Measurements from ENCODE around the gene PRODH2.
"Not testable (repeated sequence)": the region's sequence is repeated elsewhere in the genome, so short reads cannot be mapped to it uniquely, and the experiment has no call there.

PRODH2 gene

DNA sequence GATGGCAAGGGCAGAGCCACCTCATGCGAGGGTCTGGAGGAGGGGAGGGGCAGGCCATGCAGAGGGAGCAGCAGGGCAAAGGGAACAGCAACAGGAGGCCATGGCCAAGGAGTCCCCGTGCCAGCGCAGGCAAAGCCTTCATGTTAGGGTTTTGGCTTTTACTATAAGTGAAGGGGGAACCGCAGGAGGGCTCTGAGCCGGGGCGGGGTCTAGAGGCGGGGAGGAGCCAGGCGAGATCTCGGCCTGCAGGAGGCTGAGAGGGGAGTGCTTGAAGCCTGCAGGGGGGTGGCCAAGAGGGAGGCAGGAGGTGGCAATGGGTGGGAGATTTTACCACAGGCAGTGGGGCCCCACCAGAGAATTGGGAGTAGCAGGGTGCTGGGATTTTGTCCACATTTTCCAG is 31.0 kb downstream of the PRODH2 start:
- DNase-seq (ENCODE audit: low read depth in 3 of 3) = no peak

DNA sequence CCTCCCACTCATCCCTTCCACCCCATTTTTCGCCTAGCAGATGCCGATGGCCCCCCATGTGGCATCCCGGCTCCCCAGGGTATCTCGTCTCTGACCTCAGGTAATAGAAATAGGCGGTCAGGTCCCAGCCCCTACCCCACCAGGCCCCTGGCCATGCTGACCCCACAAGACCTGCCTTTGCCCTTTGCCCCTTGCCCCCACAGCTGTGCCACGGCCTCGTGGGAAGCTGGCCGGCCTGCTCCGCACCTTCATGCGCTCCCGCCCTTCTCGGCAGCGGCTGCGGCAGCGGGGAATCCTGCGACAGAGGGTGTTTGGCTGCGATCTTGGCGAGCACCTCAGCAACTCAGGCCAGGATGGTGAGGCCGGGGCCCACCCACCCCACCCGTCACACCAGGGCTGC is 31.9 kb downstream of the PRODH2 start:
- DNase-seq (ENCODE audit: low read depth in 3 of 3) = no peak

DNA sequence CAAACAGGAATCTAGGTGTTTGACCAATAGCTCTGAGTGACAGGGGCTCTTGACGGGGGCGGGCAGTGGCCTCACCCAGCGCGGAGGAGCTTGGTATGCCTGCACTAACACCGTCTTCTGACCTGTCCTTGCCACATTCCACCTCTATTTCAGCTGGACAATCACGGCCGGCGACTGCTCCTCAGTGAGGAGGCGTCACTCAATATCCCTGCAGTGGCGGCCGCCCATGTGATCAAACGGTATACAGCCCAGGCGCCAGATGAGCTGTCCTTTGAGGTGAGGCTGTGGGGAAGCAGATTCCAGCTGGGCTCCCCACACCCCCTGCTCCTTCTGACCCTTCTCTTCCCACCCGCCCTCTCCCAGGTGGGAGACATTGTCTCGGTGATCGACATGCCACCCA is 32.6 kb downstream of the PRODH2 start:
- no peak for DNase-seq (ENCODE audit: low read depth in 3 of 3)

DNA sequence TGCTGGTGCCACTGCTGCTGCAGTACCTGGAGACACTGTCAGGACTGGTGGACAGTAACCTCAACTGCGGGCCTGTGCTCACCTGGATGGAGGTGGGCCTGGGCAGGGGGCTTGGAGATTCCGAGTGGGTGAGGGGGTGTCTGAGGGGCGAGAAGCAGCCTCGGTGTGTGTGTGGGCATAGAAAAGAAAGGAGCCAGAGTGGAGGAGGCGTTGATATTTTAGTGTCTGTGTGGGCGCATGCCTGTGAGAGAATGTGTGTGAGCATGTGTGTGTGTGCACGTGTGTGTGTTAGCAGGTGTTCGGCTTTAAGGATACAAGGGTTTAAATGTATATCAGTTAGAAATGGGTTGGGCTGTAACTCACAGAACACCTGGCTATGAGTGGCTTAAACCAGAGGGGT is 33.6 kb downstream of the PRODH2 start:
- no peak for DNase-seq (ENCODE audit: low read depth in 3 of 3)

DNA sequence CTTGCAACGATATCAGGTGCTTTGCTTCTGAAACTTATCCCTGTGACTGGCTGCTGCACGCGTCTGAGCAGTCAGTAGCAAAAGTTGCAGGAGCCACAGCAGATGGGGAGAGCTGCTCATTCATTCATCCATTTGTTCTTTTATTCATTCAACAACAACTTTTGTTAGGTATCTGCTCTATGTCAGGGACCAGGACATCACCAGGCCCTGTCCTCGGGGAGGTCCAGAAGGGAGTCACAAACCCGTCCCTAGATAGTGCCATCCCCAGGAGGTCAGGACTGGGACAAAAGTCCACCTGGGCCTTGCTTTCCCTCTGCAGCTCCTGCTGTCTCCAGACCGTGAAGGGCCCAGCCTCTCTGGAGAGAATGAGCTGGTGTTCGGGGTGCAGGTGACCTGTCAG is 34.7 kb downstream of the PRODH2 start:
- DNase-seq (ENCODE audit: low read depth in 3 of 3) = no peak

DNA sequence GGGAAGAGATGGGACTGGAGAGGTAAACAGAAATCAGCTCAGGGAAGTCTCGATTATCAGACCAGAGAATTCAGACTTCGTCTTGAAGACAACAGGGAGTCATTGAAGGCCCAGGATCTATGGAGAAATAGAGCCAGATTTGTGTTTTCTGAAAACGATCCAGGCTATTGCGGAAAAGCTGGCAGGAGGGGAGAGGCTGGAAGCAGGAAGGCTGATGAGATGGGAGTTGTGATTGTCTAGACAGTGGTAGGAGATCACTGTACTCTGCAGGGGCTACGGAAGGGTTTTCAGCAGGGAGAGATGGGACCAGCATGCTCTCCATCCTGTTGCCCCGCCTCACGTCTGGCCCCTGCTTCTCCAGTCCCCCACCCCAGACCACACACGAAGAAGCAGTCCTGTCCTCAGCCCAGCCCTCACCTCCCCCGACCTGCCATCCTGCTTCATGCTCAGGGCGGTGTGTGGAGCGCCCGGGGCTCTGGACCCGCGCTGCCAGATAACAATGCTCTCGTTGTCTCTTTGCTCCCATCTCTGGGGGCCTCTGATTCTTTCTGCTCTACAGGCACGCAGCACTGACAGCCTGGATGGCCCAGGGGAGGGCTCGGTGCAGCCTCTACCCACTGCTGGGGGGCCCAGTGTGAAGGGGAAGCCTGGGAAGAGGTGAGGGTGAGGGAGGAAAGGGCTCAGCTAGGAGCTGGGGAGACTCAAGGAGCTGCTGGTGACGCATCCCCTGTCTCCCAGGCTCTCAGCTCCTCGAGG is 35.4 kb downstream of the PRODH2 start:
- no peak for DNase-seq (ENCODE audit: low read depth in 3 of 3)

DNA sequence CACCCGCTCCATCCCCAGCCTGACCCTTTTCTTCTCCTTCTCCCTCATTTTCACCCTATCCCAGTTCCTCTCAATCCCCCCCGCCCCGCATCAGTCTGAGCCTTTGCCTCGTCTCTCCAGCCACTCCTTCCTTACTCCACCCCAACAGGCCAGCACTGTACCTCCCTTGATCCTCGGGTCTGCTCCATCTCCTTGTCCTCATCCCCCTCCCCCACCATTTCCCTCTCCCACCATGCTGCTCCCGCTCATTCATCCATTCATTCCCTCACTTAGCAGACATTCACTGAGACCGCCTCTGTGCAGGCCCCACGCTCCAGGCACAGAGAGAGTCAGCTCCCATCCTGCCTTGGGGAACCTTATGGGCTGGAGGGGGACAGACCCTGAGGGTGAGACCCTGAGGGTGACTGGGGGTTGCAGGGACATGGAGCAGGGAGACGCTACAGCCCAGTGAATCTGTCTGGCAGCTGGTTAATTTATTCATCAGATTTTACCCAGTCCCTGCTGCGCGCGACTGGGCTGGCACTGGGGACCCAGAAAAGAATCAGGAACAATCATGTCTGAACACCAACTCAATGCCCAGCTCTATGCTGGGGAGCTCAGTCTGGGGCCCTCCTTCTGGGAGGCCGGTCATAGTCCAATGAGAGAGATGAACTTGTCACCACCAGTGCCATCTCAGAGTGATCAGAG is 36.4 kb downstream of the PRODH2 start:
- no peak for DNase-seq (ENCODE audit: low read depth in 3 of 3)

DNA sequence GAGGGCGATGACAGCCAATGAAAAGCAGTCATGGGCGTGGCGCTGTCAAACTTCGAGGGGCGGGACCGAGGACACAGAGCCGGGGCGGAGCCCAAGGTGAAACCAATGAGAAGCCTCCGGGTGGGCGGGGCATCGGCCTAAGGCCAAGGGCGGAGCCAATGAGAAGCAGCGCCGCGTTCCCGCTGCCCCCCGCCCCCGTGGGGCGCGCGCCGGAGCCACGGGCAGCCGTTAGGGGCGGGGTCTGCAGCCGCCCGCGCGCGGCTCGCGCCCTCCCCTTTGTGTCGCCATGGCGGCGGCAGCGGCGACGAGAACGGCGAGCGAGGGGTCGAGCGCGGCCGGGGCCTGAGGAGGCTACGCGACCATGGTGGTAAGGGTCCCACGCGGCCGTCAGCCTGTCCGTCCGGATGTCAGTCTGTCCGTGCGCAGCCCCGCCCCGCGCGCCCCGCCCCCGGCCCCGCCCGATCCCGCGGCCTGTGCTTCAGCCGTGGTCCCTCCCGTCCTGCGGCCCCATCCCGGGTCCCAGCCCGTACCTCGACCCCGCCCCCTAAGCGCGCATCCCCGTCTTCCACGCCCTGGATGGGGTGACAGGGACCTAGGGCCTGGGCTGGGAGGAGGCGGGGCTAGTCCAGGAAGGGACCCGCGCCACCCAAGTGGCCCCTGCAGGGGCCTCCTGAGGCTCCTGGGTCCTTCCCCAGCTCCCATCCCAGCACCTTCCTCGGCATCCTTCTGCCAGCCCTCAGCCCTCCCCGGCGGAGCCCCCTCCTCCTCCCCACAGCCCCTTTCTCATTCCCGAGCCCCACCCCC is 37.1 kb downstream of the PRODH2 start, which contains the start of gene ARHGAP33:
ARHGAP33 (plus strand) TSS at position 267 of the 804 bp plus-strand sequence; CDS start at position 362, 95 bp downstream.
- DNase-seq (ENCODE audit: low read depth in 3 of 3) = peak; percentile 98 to 100 (median 99)

DNA sequence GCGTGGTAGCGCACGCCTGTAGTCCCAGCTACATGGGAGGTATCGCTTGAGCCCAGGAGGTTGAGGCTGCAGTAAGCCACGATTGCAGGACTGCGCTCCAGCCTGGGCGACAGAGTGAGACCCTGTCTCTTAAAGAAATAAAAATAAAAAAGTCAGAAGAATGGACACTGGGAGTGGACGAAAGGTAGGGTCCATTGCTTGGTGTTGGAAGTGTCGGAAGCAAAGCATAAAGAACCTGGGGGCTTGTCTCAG is 37.7 kb downstream of the PRODH2 start:
- DNase-seq (ENCODE audit: low read depth in 3 of 3) = no peak

DNA sequence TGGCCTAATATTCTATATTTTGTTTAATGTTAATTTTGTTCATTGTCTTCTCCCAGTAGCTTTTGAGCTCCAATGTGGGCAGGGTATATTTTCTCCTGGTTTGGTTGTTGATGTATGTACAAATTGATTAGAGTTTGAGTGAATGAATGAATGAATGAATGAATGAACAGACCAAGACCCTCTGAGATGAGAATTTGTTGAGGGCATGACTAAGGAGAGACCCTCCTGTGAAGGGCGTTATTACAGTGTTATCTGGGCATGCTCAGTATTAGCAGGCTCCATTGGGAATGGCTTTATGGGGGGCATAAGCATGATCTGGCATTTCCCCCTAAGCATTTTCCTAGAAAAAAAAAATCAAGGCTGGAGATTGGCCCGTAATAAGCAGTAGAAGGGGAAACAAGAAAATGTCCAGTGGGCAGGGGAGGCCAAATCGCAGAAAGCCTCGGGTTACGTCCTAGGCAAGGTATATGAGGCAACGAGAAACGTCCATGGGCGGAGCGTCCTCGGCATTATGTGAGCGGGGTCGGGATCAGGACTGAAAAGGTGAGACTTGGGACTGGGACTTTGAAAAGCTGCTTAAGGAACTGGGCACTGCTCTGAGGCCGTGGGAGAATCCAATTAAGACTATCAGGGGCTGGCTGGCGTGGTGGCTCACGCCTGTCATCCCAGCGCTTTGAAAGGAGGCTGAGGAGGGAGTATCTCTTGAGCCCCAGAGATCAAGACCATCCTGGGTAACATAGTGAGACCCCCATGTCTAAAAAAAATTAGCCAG is 38.2 kb downstream of the PRODH2 start:
- DNase-seq (ENCODE audit: low read depth in 3 of 3) = no peak

DNA sequence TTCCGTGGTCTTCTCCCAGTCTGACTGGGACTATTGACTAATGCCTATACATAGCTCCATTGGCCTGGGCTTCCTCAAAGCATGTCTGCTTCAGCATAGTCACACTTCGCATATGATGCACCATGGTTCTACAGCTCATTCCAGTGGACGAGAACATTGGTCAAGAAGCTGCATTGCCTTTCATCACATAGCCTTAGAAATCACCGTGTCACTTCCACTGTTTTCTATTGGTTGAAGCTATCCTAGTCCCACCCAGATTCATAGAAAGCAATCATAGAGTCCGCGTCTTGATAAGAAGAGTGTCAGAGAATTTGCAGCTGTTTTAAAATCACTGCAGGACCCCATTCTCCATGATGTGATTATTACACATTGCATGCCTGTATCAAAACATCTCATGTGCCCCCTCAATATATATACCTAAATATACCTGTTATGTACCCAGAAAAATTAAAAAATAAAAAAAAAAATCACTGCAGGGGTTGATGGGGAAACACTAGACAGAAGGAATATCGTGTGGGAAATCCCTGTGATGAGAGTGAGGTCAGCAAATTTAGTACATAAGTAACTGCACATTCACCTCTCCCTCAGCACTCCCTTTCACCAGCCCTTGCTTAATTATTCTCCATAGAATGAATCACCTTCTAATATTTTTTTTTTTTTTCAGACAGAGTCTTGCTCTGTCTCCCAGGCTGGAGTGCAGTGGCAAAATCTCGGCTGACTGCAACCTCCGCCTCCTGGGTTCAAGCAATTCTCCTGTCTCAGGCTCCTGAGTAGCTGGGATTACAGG is 39.4 kb downstream of the PRODH2 start:
- DNase-seq (ENCODE audit: low read depth in 3 of 3) = no peak

DNA sequence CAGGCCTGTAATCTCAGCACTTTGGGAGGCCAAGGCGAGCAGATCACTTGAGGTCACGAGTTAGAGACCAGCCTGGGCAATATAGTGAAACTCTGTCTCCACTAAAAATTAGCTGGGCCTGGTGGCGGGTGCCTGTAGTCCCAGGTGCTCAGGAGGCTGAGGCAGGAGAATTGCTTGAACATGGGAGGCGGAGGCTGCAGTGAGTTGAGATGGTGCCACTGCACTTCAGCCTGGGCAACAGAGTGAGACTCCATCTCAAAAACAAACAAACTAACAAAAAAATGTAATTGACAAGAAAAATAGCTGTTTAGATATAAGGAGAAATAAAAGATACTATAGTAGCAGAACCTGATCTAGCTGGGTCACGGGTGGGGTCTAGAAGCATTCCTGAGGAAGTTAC is 40.3 kb downstream of the PRODH2 start:
- DNase-seq (ENCODE audit: low read depth in 3 of 3) = not testable (repeated sequence)

DNA sequence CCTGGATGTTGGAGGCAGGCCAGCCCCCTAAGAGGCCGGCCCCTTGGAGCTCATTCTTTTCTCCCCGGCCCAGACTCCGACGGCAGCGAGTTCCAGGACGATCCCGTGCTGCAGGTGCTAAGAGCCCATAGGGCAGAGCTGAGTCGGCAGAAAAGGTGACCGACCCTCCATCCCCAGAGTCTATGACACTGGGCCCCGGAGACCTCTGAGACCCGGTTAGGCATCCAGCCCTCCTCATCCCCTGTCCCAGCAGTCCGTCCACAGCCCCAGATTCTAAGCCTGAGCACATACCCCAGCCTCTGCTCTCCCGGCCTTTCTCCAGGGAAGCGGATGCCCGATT is 44.6 kb downstream of the PRODH2 start:
- no peak for DNase-seq (ENCODE audit: low read depth in 3 of 3)

DNA sequence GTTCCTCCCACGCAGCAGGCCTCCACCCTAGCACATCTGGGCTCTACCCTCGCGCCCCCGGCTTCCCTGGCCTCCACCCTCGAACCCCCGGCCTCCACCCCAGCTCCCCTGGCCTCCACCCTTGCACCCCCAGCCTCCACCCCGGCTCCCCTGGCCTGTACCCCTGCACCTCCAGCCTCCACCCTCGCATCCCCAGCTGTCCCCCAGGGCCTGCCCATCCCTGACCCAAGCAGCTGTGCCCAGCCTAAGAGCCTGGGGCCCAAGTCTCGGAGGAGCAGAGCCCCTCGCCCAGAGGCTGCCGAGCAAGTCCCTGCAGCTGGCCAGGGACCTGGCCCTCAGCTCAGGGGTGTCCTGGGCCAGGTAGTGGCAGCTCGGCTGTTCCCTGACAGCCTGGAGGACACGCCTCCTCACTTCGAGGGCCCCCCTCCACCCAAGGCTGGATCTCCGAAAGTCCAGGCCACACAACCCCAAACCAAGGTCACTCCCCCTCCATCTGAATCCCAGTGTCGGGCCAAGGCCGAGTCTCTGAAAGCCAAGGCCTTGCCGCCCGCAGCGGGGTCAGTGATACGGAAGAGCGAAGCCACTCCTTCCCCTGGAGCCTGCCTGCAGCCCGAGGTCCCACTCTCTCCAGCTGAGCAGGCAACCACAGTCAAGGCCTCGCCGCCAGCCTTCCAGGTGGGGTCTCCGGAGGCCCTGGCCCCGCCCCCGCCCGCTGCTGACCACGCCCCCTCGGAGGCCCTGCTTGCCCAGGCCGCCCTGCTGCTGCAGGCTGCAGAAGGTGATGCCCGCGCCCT is 45.2 kb downstream of the PRODH2 start:
- no peak for DNase-seq (ENCODE audit: low read depth in 3 of 3)

DNA sequence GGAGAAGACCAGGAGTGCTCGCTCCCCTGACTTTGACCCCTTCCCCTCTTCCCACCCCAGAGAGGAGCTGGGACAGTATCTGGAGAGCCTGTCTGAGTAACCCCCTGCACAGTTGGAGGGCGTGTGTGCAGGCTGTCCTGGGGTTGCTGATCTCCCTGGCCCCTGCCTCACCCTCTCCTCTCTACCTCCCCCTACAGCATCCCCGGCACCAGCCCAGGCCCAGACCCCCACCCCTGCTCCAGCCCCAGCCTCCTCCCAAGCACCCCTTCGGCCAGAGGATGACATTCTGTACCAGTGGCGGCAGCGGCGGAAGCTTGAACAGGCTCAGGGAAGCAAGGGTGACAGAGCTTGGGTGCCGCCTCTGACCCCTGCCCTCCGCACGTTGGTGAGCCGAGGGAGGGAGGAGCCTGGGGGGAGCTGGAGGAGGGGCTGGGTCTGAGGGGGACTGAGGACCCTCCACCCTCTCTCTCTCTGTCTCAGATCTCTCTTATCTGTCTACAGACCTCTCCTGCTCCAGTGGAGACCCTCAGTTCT is 46.0 kb downstream of the PRODH2 start:
- no peak for DNase-seq (ENCODE audit: low read depth in 3 of 3)

DNA sequence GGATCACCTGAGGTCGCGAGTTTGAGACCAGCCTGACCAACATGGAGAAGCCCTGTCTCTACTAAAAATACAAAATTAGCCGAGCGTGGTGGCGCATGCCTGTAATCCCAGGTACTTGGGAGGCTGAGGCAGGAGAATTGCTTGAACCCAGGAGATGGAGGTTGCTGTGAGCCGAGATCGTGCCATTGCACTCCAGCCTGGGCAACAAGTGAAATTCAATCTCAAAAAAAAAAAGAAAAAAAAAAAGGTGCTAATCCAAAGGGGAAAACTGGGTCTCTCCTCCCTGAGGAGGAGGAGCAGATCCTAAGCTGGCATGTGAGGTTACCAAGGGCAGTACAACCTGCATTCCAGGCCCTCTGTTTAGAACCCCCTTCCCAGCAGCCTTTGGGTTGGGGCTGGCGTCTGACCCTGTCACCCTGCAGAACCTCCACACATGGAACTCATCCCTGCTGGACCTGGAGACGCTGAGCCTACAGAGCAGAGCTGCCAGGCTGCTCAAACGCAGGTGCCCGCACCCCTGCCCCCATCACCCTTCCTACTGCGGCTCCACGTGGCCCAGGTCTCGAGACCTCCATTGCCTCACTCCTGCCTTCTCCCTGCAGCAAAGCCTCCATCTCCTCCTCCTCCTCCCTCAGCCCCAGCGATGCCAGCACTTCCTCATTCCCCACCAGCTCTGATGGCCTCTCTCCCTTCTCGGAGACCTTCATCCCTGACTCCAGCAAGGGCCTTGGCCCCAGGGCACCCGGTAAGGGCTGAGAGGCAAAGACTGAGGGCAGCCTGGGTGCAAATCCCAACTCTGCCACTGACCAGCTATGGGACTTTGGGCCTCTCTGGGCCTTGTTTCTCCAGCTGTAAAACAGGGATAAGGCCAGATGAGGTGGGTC is 48.0 kb downstream of the PRODH2 start:
- no peak for DNase-seq (ENCODE audit: low read depth in 3 of 3)

DNA sequence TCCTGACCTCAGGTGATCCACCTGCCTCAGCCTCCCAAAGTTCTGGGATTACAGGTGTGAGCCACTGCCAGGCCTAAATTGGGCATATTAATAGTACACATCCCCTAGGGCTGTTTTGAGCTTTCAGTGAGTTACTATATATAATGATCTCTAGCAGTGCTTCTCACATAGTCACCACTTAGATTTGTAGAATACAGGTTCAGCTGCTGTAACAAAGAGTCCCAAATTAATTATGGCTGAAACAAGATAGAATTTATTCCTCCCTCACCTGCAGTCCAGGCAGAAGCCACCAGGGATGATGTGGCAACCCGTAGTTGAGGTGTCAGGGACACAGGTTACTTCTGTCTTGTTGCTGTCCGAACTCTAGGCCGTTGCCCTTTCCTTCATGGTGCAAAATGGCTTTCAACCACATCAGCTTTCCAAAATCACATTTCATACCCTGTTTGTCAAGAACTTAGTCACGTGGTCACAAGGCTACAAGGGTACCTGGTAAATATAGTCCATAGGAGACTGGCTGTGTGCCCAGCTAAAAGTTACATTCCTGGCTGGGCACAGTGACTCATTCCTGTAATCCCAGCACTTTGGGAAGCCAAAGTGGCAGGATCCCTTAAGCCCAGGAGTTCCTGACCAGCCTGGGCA is 51.8 kb downstream of the PRODH2 start:
- no peak for DNase-seq (ENCODE audit: low read depth in 3 of 3)

DNA sequence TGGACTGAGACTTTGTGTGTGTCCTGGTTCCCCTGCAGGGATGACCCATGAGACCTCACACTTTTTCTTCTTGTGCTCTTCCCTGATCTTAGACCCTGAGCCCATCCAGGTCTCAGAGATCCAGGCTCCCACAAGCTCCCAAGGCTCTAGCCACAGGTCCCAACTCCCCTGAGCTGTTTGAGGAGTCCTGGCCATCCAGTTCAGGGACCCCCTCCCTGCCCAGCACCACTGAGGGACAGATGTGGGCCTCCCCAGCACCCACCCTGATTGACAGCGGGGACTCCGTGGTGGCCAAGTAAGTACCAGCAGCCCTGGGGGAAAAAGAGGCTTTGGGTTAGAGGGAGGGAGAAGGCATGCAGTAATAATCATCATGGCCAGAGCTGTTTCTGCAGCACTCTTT is 52.9 kb downstream of the PRODH2 start:
- DNase-seq (ENCODE audit: low read depth in 3 of 3) = no peak

All from stimulated activated CD4-positive, alpha-beta T cell treated with anti-CD3 and anti-CD28 coated beads, TNF-alpha, amount 100 ng/mL, for 48 hours (primary cell).